Endothelial cell of umbilical vein (primary cell): Measurements from ENCODE around the gene GPR180. TPM values are rescaled to one million over a fixed set of nuclear protein-coding genes. Genes with fewer than 3 reads are reported as not detected.

Experiments used
- BruUV-seq: library from RNA; stranded (reverse); fragments of 400-500 nt; replicated peaks from 2 replicates; lab custom pipeline; 2021; lab: Mats Ljungman, UMichigan
- CTCF ChIA-PET: fragments of 300-600, 350-600 bp; sonication (Branson Sonifier 250); formaldehyde crosslinking; loops from one replicate; lab custom pipeline; 2021; ENCODE audit warnings: antibody characterized with exemption, inconsistent platforms; lab: Charles Lee
- POLR2A ChIA-PET: fragments of 300-600, 350-600 bp; sonication (Branson Sonifier 250); formaldehyde crosslinking; loops from one replicate; lab custom pipeline; 2021; ENCODE audit warnings: antibody characterized with exemption, inconsistent platforms; lab: Charles Lee
- DNase-seq: peaks from one replicate; pipeline ENCODE4 v3.0.0-alpha.2; 2011; ENCODE audit warnings: low read depth, low spot score
- FAIRE-seq: peaks from 2 replicates; lab custom pipeline; 2011; peaks lifted over from hg19 to GRCh38; lab: Jason Lieb, UNC
- H2AFZ ChIP-seq: 2 replicates; pipeline ENCODE4 v1.6.0; 2012; ENCODE audit warnings: low read depth, low read length, control low read depth, inconsistent platforms
- H3K27ac ChIP-seq: 2 replicates; pipeline ENCODE4 v1.5.1; 2011; ENCODE audit warnings: low read depth, mild to moderate bottlenecking, control low read depth, low read length, moderate library complexity; ENCODE audit not compliant: insufficient read depth
- H3K27me3 ChIP-seq, 2 experiments: 2 replicates each; pipeline versions ENCODE4 v1.6.0 to v1.6.1; 2011; ENCODE audit warnings: low read length in 2 of 2, mixed read lengths in 1 of 2; ENCODE audit not compliant: control insufficient read depth in 2 of 2, insufficient read depth in 2 of 2
- H3K36me3 ChIP-seq, 2 experiments: 2 replicates in 1 of 2; 3 replicates in 1 of 2; pipeline ENCODE4 v1.5.1; 2011; ENCODE audit warnings: low read length in 2 of 2, mild to moderate bottlenecking in 1 of 2, moderate library complexity in 1 of 2; ENCODE audit not compliant: control insufficient read depth in 2 of 2, insufficient read depth in 2 of 2; ENCODE audit errors: extremely low read depth in 1 of 2
- H3K4me1 ChIP-seq: 3 replicates; pipeline ENCODE4 v1.5.1; 2011; ENCODE audit warnings: mild to moderate bottlenecking, low read length; ENCODE audit not compliant: control insufficient read depth, insufficient read depth; ENCODE audit errors: extremely low read depth
- H3K4me2 ChIP-seq: 2 replicates; pipeline ENCODE4 v1.6.1; 2011; ENCODE audit warnings: low read length, control low read depth, mixed read lengths; ENCODE audit not compliant: insufficient read depth
- H3K4me3 ChIP-seq, 3 experiments: fragments of 200-600 bp in 1 of 3; sonication (generic), shearing (Covaris generic) in 1 of 3; replicated peaks in 1 of 3; 2 replicates each; pipeline ENCODE4 v1.5.1; 2011 to 2016; ENCODE audit warnings: control low read depth in 3 of 3, low read length in 3 of 3, mild to moderate bottlenecking in 2 of 3, inconsistent platforms in 1 of 3, low read depth in 1 of 3, moderate library complexity in 1 of 3; ENCODE audit not compliant: insufficient read depth in 1 of 3
- H3K79me2 ChIP-seq: 2 replicates; pipeline ENCODE4 v1.6.0; 2012; ENCODE audit warnings: low read length, inconsistent platforms; ENCODE audit not compliant: control insufficient read depth, insufficient read depth
- H3K9ac ChIP-seq: replicated peaks from 2 replicates; pipeline ENCODE3; 2011; ENCODE audit warnings: low read length, control low read depth; ENCODE audit not compliant: insufficient read depth; ENCODE audit errors: extremely low read depth
- H3K9me1 ChIP-seq: replicated peaks from 3 replicates; pipeline ENCODE4 v1.6.0; 2011; ENCODE audit warnings: mild to moderate bottlenecking, low read length; ENCODE audit not compliant: control insufficient read depth, insufficient read depth; ENCODE audit errors: extremely low read depth
- H3K9me3 ChIP-seq: replicated peaks from 2 replicates; pipeline ENCODE4 v1.5.1; 2012; ENCODE audit warnings: low read length, inconsistent platforms; ENCODE audit not compliant: control insufficient read depth, insufficient read depth
- H4K20me1 ChIP-seq: replicated peaks from 2 replicates; pipeline ENCODE3; 2011; ENCODE audit warnings: mild to moderate bottlenecking, low read length; ENCODE audit not compliant: control insufficient read depth, insufficient read depth; ENCODE audit errors: extremely low read depth
- CTCF ChIP-seq, 2 donors: IDR thresholded peaks; 1 replicate in 1 of 2; 2 replicates in 1 of 2; pipeline ENCODE4 v1.5.1; 2011; ENCODE audit warnings: low read length in 2 of 2, mild to moderate bottlenecking in 2 of 2, moderate library complexity in 2 of 2, control low read depth in 1 of 2, inconsistent platforms in 1 of 2, low read depth in 1 of 2; ENCODE audit not compliant: insufficient read depth in 1 of 2; ENCODE audit errors: extremely low read depth in 1 of 2
- EZH2 ChIP-seq: IDR thresholded peaks from 2 replicates; pipeline ENCODE4 v1.6.1; 2012; ENCODE audit warnings: borderline replicate concordance, low read depth, mild to moderate bottlenecking, moderate library complexity, low read length, inconsistent platforms; ENCODE audit not compliant: severe bottlenecking
- FOS ChIP-seq: IDR thresholded peaks from 2 replicates; pipeline ENCODE4 v1.6.1; 2011; ENCODE audit warnings: mild to moderate bottlenecking, low read length, moderate library complexity, borderline replicate concordance; ENCODE audit not compliant: insufficient read depth
- GATA2 ChIP-seq: IDR thresholded peaks from 2 replicates; pipeline ENCODE4 v1.7.0; 2011; ENCODE audit warnings: low read depth, mild to moderate bottlenecking, moderate library complexity, mixed read lengths, low read length; ENCODE audit not compliant: insufficient read length, insufficient read depth
- JUN ChIP-seq: IDR thresholded peaks from 2 replicates; pipeline ENCODE4 v1.6.1; 2011; ENCODE audit warnings: borderline replicate concordance, low read depth; ENCODE audit not compliant: insufficient read length, insufficient read depth
- MYC ChIP-seq: IDR thresholded peaks from one replicate; pipeline ENCODE4 v1.6.1; 2011; ENCODE audit warnings: mild to moderate bottlenecking, low read depth, low read length
- POLR2A ChIP-seq: IDR thresholded peaks from 2 replicates; pipeline ENCODE4 v1.6.1; 2012; ENCODE audit warnings: low read depth, mild to moderate bottlenecking, control low read depth, low read length
- POLR2AphosphoS5 ChIP-seq: IDR thresholded peaks from 2 replicates; pipeline ENCODE4 v1.6.1; 2012; ENCODE audit warnings: low read depth, mild to moderate bottlenecking, control low read depth, low read length, moderate library complexity; ENCODE audit not compliant: insufficient read depth
- dilution Hi-C: fragments of 300-500 bp; cut with MboI; formaldehyde crosslinking; loops from one replicate; pipeline ENCODE4 v1.15.0; 2019; ENCODE audit warnings: low sequenced_read_pairs; ENCODE audit not compliant: extremely low pct_ligation_motif_present
- intact Hi-C: fragments of 100-400 bp; cut with micrococcal nuclease; formaldehyde crosslinking; loops from one replicate; pipeline ENCODE4 v1.10.0; 2022
- polyA plus RNA-seq, 4 experiments: library from polyadenylated mRNA; depleted of rRNA in 3 of 4; stranded (reverse) in 3 of 4; unstranded in 1 of 4; fragments of >200 nt; gene quantifications; 2 replicates each; pipeline versions ENCODE4 v1.2.1 to v1.2.3, GENCODE V29; 2011 to 2012; ENCODE audit warnings: missing spikeins in 1 of 4
- total RNA-seq: library from RNA; stranded (reverse); gene quantifications from 2 replicates; pipeline ENCODE4 v1.2.3, GENCODE V29; 2021
- TF ChIP-seq, protein P1 (sequence below): IDR thresholded peaks from 2 replicates; pipeline ENCODE4 v1.6.1; 2011; ENCODE audit not compliant: insufficient read depth, insufficient read length

Gene GPR180
- total and polyA plus RNA-seq, 2 donors (not counting 3 experiments of a cell fraction or from before 2014, with no cell fraction given) = 3.1 to 8.3 TPM

GRCh38 chr13:94568443-94568842 is 33.2 kb upstream of the GPR180 start:
- no peaks in the 10 kb centered on the region for H3K27me3 ChIP-seq
- no peak overlapping the region for H2AFZ ChIP-seq
- no peaks in the 10 kb centered on the region for H4K20me1 ChIP-seq
- TF ChIP-seq, protein P1, sequence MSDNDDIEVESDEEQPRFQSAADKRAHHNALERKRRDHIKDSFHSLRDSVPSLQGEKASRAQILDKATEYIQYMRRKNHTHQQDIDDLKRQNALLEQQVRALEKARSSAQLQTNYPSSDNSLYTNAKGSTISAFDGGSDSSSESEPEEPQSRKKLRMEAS = no peak
- no peak for TF ChIP-seq MYC
- TF ChIP-seq GATA2 = no peak
- TF ChIP-seq FOS = no peak
- TF ChIP-seq EZH2 = no peak
- no peak for TF ChIP-seq JUN
- TF ChIP-seq CTCF (IDR thresholded peaks at IDR 0.05; ENCODE audit: extremely low read depth in 1 of 2, insufficient read depth in 1 of 2, low read depth in 1 of 2, low read length in 2 of 2) = no peak
- no peak for TF ChIP-seq POLR2A
- TF ChIP-seq POLR2AphosphoS5 = no peak
- no peak for FAIRE-seq
- no peaks in the 10 kb centered on the region for H3K79me2 ChIP-seq
- H3K4me1 ChIP-seq = no peaks in the 10 kb centered on the region
- no peaks in the 10 kb centered on the region for H3K9me1 ChIP-seq
- no peak overlapping the region for H3K4me2 ChIP-seq
- dilution Hi-C loops (no loop called here), intact Hi-C loops (no loop called here)
- H3K27ac ChIP-seq = no peak overlapping the region
- no TSS peak for BruUV-seq
- ChIA-PET POLR2A (no interaction called here), CTCF (no interaction called here)
- no peak for DNase-seq
- no peak overlapping the region for H3K4me3 ChIP-seq
- peaks cover 4 to 18% of the 10 kb centered on the region in 2 experiments for H3K36me3 ChIP-seq
- H3K9me3 ChIP-seq = no peaks in the 10 kb centered on the region
- no peak overlapping the region for H3K9ac ChIP-seq
